DOHH2 (cell line): Measurements from ENCODE around the gene OR52H1.

Experiments used
- H3F3A ChIP-seq: fragments of 200-600 bp; sonication (generic), shearing (Covaris generic); 2 replicates; pipeline ENCODE4 v1.6.0; 2016; ENCODE audit warnings: antibody characterized with exemption, mild to moderate bottlenecking; ENCODE audit not compliant: control insufficient read depth, insufficient read depth
- H3K27ac ChIP-seq: fragments of 200-600 bp; sonication (generic); 2 replicates; pipeline ENCODE4 v1.5.1; 2014; ENCODE audit warnings: low read depth, mild to moderate bottlenecking, low read length, moderate library complexity
- H3K27me3 ChIP-seq: fragments of 200-600 bp; sonication (generic); 2 replicates; pipeline ENCODE4 v1.6.1; 2014; ENCODE audit warnings: mild to moderate bottlenecking, low read length, mixed read lengths; ENCODE audit not compliant: control insufficient read depth
- H3K36me3 ChIP-seq: fragments of 200-600 bp; sonication (generic); 2 replicates; pipeline ENCODE4 v1.6.1; 2014; ENCODE audit warnings: mild to moderate bottlenecking, low read length, moderate library complexity, mixed read lengths; ENCODE audit not compliant: control insufficient read depth
- H3K4me1 ChIP-seq: fragments of 200-600 bp; sonication (generic); 2 replicates; pipeline ENCODE4 v1.6.1; 2014; ENCODE audit warnings: mild to moderate bottlenecking, low read length, mixed read lengths; ENCODE audit not compliant: control insufficient read depth
- H3K4me2 ChIP-seq: fragments of 200-600 bp; sonication (generic); 2 replicates; pipeline ENCODE4 v1.6.0; 2014; ENCODE audit warnings: mild to moderate bottlenecking, low read length, moderate library complexity
- H3K4me3 ChIP-seq: fragments of 200-600 bp; sonication (generic); 2 replicates; pipeline ENCODE4 v1.5.1; 2014; ENCODE audit warnings: mild to moderate bottlenecking, low read length, mixed read lengths
- H3K79me2 ChIP-seq: fragments of 200-600 bp; sonication (generic); 2 replicates; pipeline ENCODE4 v1.6.1; 2014; ENCODE audit warnings: mild to moderate bottlenecking, low read length, mixed read lengths; ENCODE audit not compliant: control insufficient read depth
- H3K9me2 ChIP-seq: fragments of 200-600 bp; sonication (generic); replicated peaks from 2 replicates; pipeline ENCODE4 v1.6.1; 2014; ENCODE audit warnings: mild to moderate bottlenecking, low read length, mixed read lengths; ENCODE audit not compliant: control insufficient read depth
- H3K9me3 ChIP-seq: fragments of 200-600 bp; sonication (generic); 2 replicates; pipeline ENCODE4 v1.6.1; 2014; ENCODE audit warnings: antibody characterized with exemption, low read length, mixed read lengths; ENCODE audit not compliant: control insufficient read depth, insufficient read depth
- H4K20me1 ChIP-seq: fragments of 200-600 bp; sonication (generic); 2 replicates; pipeline ENCODE4 v1.6.0; 2014; ENCODE audit warnings: low read depth, mild to moderate bottlenecking, antibody characterized with exemption, low read length, moderate library complexity; ENCODE audit not compliant: control insufficient read depth, insufficient read depth
- EZH2phosphoT487 ChIP-seq: fragments of 200-600 bp; sonication (generic); IDR thresholded peaks from 2 replicates; pipeline ENCODE4 v1.6.1; 2017; ENCODE audit warnings: borderline replicate concordance, mild to moderate bottlenecking, antibody characterized with exemption, low read length, moderate library complexity, mixed read lengths
- TF ChIP-seq, protein P1 (sequence below): fragments of 200-600 bp; sonication (generic); IDR thresholded peaks from one replicate; pipeline ENCODE4 v1.5.1; 2014; ENCODE audit warnings: antibody characterized with exemption, mild to moderate bottlenecking, low read depth, low read length; ENCODE audit not compliant: poor library complexity, severe bottlenecking

OR52H1 gene

DNA sequence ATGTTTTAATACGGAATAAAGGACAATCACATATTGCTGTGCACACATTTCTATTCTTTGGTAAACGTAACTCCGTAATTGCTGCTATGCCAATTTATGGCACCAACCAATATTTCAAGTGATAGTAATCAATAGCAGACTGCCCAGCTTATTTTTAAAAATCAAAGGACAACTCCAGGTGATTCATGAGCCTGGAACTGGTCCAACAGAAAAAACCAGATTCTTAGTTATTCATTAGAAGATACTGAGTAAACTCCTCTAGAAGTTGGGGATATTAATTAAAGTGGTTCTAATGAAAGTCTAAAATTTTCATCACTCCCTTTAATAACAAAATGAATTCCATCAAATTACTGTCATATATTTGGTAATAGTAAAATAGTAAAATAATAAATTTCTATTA, 9.4 kb upstream of the OR52H1 start:
- Histone ChIP-seq H3K4me3 (no peak overlapping the region), H3K27ac (no peak overlapping the region), H3K9me3 (no peaks in the 10 kb centered on the region)

DNA sequence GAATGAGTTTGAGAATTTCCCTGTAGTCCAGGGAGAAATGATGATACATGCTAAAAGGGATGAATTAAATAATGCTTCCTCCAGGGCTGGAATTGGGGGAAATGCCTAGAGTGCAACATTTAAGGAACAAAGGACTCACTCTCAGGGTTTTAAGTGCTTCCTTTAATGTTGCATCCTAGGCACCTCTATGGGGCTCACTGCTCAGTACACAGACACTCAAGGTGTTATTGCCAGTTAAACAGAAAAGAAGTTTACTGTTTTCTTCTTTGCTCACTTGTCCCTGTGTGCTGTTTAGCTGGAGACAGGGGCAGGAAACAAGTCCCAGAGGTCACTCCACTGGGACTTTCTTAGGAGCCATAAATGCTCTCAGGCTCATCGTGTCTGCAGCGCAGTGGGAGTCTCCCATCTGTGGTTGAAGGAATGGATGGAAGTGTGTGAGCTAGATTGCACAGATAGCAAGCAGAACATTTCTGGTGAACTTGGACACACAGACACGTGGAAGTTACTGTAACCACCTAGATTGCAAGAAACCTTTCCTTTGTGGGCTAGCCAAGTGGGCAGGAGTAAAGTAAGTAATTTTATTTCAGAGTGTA, 8.4 kb upstream of the OR52H1 start:
- TF ChIP-seq EZH2phosphoT487: no peak
- TF ChIP-seq, protein P1, sequence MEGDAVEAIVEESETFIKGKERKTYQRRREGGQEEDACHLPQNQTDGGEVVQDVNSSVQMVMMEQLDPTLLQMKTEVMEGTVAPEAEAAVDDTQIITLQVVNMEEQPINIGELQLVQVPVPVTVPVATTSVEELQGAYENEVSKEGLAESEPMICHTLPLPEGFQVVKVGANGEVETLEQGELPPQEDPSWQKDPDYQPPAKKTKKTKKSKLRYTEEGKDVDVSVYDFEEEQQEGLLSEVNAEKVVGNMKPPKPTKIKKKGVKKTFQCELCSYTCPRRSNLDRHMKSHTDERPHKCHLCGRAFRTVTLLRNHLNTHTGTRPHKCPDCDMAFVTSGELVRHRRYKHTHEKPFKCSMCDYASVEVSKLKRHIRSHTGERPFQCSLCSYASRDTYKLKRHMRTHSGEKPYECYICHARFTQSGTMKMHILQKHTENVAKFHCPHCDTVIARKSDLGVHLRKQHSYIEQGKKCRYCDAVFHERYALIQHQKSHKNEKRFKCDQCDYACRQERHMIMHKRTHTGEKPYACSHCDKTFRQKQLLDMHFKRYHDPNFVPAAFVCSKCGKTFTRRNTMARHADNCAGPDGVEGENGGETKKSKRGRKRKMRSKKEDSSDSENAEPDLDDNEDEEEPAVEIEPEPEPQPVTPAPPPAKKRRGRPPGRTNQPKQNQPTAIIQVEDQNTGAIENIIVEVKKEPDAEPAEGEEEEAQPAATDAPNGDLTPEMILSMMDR: no peak
- no peak overlapping the region for H3K4me3 ChIP-seq
- no peaks in the 10 kb centered on the region for H3K9me2 ChIP-seq
- H3K4me1 ChIP-seq: no peaks in the 10 kb centered on the region
- no peaks in the 10 kb centered on the region for H3K27me3 ChIP-seq
- no peaks in the 10 kb centered on the region for H4K20me1 ChIP-seq
- no peaks in the 10 kb centered on the region for H3F3A ChIP-seq
- H3K4me2 ChIP-seq: no peak overlapping the region
- no peaks in the 10 kb centered on the region for H3K79me2 ChIP-seq
- no peaks in the 10 kb centered on the region for H3K36me3 ChIP-seq
- no peaks in the 10 kb centered on the region for H3K9me3 ChIP-seq
- no peak overlapping the region for H3K27ac ChIP-seq

More for the DNA sequence above, 9.4 kb upstream of the OR52H1 start:
- H3K36me3 ChIP-seq: no peaks in the 10 kb centered on the region
- H4K20me1 ChIP-seq: no peaks in the 10 kb centered on the region
- H3K4me1 ChIP-seq: no peaks in the 10 kb centered on the region
- H3K9me2 ChIP-seq: no peaks in the 10 kb centered on the region
- no peaks in the 10 kb centered on the region for H3F3A ChIP-seq
- H3K4me2 ChIP-seq: no peak overlapping the region
- TF ChIP-seq, protein P1: no peak
- TF ChIP-seq EZH2phosphoT487: no peak
- no peaks in the 10 kb centered on the region for H3K79me2 ChIP-seq
- no peaks in the 10 kb centered on the region for H3K27me3 ChIP-seq

DNA sequence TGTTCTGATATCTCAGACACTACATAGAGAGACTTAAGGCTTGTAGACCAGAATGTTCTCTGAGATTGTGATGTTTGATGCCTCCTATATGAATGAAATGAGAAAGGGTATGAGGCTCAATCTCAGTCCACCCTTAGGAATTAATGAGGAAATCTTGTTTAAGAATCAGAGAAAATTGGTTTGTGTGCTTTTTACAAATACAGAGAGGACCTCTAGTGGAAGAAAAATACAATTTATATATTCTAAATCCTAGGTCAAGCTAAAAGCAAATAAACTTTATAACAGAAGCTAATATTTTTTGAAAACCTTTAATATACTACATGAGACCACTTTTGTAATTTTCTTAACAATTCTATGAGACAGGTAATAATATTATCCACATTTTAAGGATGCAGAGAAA, 5.0 kb upstream of the OR52H1 start:
- Histone ChIP-seq H3K27ac (no peak overlapping the region), H4K20me1 (no peaks in the 10 kb centered on the region), H3K4me3 (no peak overlapping the region), H3K4me2 (no peak overlapping the region), H3K27me3 (no peaks in the 10 kb centered on the region), H3K9me2 (no peaks in the 10 kb centered on the region), H3K9me3 (no peaks in the 10 kb centered on the region), H3K4me1 (no peaks in the 10 kb centered on the region), H3F3A (no peaks in the 10 kb centered on the region), H3K79me2 (no peaks in the 10 kb centered on the region), H3K36me3 (no peaks in the 10 kb centered on the region)
- TF ChIP-seq, protein P1: no peak
- TF ChIP-seq EZH2phosphoT487: no peak
